SJSA1 (cell line): ENCODE measurements around the gene KIF26B. TPM values are rescaled to one million over a fixed set of nuclear protein-coding genes. Genes with fewer than 3 reads are reported as not detected.

ENCODE experiments used
- DNase-seq, 2 experiments: peaks; one replicate each; pipeline ENCODE4 v3.0.0-alpha.2; 2015 to 2020; ENCODE audit warnings: low spot score in 2 of 2, low read depth in 1 of 2
- H3K27ac ChIP-seq: fragments of 250-450 bp; sonication (Bioruptor Pico); 2 replicates; pipeline ENCODE4 v1.5.1; 2020; ENCODE audit warnings: mild to moderate bottlenecking, moderate library complexity
- H3K27me3 ChIP-seq: fragments of 250-450 bp; sonication (Bioruptor Pico); replicated peaks from 2 replicates; pipeline ENCODE4 v1.5.1; 2020; ENCODE audit warnings: mild to moderate bottlenecking, moderate library complexity
- H3K36me3 ChIP-seq: fragments of 250-450 bp; sonication (Bioruptor Pico); 2 replicates; pipeline ENCODE4 v1.5.1; 2020; ENCODE audit warnings: mild to moderate bottlenecking
- H3K4me1 ChIP-seq: fragments of 250-450 bp; sonication (Bioruptor Pico); replicated peaks from 2 replicates; pipeline ENCODE4 v1.6.1; 2021; ENCODE audit warnings: mild to moderate bottlenecking
- H3K4me3 ChIP-seq: fragments of 250-450 bp; sonication (Bioruptor Pico); 2 replicates; pipeline ENCODE4 v1.5.1; 2020; ENCODE audit warnings: mild to moderate bottlenecking
- H3K9me3 ChIP-seq: fragments of 250-450 bp; sonication (Bioruptor Pico); replicated peaks from 2 replicates; pipeline ENCODE4 v1.5.1; 2020; ENCODE audit warnings: mild to moderate bottlenecking
- total RNA-seq: library from RNA; depleted of rRNA; stranded (reverse); fragments of >200 nt; shearing (Covaris generic); gene quantifications from 2 replicates; pipeline ENCODE4 v1.2.3, GENCODE V29; 2014

Gene KIF26B
- total RNA-seq, 1 experiment from 2014 or later, result 5.9 TPM

DNA sequence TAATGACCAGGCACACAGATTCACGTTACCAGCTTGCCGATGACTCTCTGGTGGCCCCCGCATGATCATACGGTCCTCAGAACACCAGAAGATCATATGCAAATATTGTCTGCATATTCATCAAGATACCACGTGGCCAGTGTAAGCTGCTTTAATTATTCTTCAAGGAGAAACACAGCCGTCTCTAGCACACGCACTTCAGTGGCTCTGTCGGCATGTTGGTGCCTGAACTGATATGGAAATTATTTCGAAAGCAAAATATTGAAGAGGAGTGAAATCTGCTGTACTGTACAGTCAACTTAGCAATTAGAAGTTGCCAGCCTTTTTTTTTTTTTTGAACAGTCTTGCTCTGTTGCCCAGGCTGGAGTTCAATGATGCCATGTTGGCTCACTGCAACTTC, 5.9 kb upstream of the KIF26B start:
- Histone ChIP-seq H3K4me3 (no peak overlapping the region), H3K4me1 (peaks cover 7% of the 10 kb centered on the region), H3K9me3 (no peaks in the 10 kb centered on the region), H3K27ac (no peak overlapping the region), H3K27me3 (peaks cover 4% of the 10 kb centered on the region), H3K36me3 (no peaks in the 10 kb centered on the region)
- no peak for DNase-seq

DNA sequence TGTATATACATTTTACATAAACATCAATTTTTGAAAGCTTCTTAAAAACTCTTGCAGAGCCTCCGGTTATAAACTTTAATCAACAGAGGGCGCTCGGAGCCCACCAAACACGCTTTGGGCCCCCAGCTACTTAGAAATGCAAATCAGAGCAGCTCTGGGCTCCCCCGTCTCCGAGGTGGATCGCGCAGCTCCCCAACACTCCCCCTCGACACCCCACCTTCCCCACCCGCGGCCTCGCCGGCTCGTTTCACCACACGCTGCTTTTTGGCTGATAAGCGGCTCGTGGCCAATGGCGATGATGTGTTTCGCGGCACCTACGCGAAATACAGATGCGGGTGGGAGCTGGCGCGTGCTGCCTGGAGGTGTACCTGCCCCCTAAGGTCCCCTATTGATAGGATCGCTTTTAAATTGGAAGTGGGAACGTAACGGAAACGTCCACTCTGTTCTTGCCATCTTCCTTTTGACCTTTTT, 1.7 kb upstream of the KIF26B start:
- Histone ChIP-seq H3K27me3 (peaks cover 10% of the 10 kb centered on the region), H3K36me3 (peaks cover 10% of the 10 kb centered on the region), H3K4me1 (peaks cover 44% of the 10 kb centered on the region), H3K4me3 (peak overlapping the region; percentile 62), H3K27ac (no peak overlapping the region), H3K9me3 (no peaks in the 10 kb centered on the region)
- DNase-seq, result peak; percentile 68 to 69

GRCh38 chr1:245153552-245154428, 995 bp upstream of the KIF26B start:
- H3K4me1 ChIP-seq, result peaks cover 44% of the 10 kb centered on the region
- no peak overlapping the region; the same call in 1 of the 2 replicates for H3K27ac ChIP-seq
- H3K9me3 ChIP-seq, result no peaks in the 10 kb centered on the region
- peaks cover 10% of the 10 kb centered on the region for H3K27me3 ChIP-seq
- H3K4me3 ChIP-seq, result peak overlapping the region; percentile 62
- DNase-seq, result no peak
- peaks cover 14% of the 10 kb centered on the region for H3K36me3 ChIP-seq

GRCh38 chr1:245155272-245156040, 671 bp downstream of the KIF26B start:
- no peak for DNase-seq
- Histone ChIP-seq H3K4me1 (peaks cover 44% of the 10 kb centered on the region), H3K27ac (no peak overlapping the region)

GRCh38 chr1:245156041-245156735, 1.4 kb downstream of the KIF26B start:
- Histone ChIP-seq H3K27ac (no peak overlapping the region), H3K27me3 (peaks cover 10% of the 10 kb centered on the region), H3K4me1 (peaks cover 44% of the 10 kb centered on the region), H3K4me3 (peak overlapping the region; percentile 62), H3K9me3 (no peaks in the 10 kb centered on the region), H3K36me3 (peaks cover 14% of the 10 kb centered on the region)
- peak; percentile 87 to 91 for DNase-seq

More at GRCh38 chr1:245155272-245156040, 671 bp downstream of the KIF26B start:
- Histone ChIP-seq H3K36me3 (peaks cover 14% of the 10 kb centered on the region), H3K27me3 (peaks cover 10% of the 10 kb centered on the region), H3K9me3 (no peaks in the 10 kb centered on the region), H3K4me3 (peak overlapping the region; percentile 62)

DNA sequence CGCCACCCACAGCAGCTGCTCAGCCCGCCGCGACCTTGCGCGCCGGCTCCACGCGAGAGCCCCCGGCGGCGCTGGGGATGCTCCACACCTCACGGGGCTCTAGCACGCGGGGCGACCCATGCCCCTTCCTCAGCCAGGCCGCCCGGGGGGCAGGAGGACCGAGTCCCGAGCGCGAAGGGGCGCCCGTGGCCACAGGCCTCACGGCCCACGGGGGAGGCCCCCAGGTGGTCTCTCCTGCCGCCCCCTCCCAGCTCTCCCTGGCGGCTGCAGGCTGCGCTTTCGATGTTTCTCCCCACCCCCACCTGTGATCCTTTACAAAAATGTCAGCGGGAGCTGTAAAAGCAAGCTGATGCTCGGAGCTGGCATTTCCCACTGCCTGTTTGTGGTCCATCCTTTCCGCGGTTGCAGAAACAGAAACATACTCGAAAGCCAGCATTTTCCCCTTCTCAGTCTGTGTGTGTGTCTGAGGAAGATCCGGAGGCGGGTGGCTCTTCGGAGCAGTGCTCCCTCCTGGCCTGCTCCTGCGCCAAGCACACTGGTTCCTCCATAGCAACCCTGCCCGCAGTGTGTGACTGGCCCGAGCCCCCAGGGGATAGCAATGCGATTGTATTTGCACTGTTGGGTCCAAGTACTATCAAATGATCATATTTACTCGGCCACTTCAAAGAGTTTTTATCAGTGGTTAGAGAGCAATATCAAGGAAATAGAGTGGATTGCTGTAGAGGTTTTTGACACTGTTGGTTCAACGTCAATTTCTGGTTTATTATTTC, 2.1 kb downstream of the KIF26B start:
- peaks cover 44% of the 10 kb centered on the region for H3K4me1 ChIP-seq
- peak overlapping the region; percentile 62 for H3K4me3 ChIP-seq
- peaks cover 14% of the 10 kb centered on the region for H3K36me3 ChIP-seq
- DNase-seq, result peak in 1 of 2 experiments; percentile 47
- H3K27ac ChIP-seq, result no peak overlapping the region
- peaks cover 10% of the 10 kb centered on the region for H3K27me3 ChIP-seq
- H3K9me3 ChIP-seq, result no peaks in the 10 kb centered on the region

GRCh38 chr1:245158913-245159312, 4.1 kb downstream of the KIF26B start:
- Histone ChIP-seq H3K36me3 (peaks cover 14% of the 10 kb centered on the region), H3K4me3 (no peak overlapping the region), H3K9me3 (no peaks in the 10 kb centered on the region), H3K4me1 (peaks cover 36% of the 10 kb centered on the region), H3K27me3 (peaks cover 6% of the 10 kb centered on the region; the same call in 1 of the 2 replicates), H3K27ac (no peak overlapping the region)
- DNase-seq, result no peak

DNA sequence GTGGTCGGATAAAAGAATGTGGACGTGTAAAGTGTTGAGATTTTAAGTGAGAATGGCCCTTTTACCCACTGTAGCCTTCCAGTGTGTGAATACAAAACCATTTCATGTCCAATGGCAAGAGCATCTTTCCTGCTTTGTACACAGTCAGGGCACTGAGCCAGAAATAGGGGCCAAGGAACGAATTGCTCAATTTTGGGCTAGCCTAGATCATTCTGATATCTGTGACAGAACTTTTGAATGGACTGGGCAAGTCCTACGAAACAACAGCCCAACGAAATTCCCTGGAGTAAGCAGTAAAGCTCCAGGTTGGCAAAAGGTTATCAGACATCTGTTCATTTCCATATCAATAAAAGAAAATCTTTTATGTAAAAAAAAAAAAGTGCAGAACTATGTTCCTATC, 5.5 kb downstream of the KIF26B start:
- Histone ChIP-seq H3K27ac (no peak overlapping the region), H3K4me3 (no peak overlapping the region), H3K9me3 (no peaks in the 10 kb centered on the region), H3K4me1 (peaks cover 22% of the 10 kb centered on the region), H3K27me3 (peaks cover 6% of the 10 kb centered on the region; the same call in 1 of the 2 replicates), H3K36me3 (peaks cover 14% of the 10 kb centered on the region)
- no peak for DNase-seq

DNA sequence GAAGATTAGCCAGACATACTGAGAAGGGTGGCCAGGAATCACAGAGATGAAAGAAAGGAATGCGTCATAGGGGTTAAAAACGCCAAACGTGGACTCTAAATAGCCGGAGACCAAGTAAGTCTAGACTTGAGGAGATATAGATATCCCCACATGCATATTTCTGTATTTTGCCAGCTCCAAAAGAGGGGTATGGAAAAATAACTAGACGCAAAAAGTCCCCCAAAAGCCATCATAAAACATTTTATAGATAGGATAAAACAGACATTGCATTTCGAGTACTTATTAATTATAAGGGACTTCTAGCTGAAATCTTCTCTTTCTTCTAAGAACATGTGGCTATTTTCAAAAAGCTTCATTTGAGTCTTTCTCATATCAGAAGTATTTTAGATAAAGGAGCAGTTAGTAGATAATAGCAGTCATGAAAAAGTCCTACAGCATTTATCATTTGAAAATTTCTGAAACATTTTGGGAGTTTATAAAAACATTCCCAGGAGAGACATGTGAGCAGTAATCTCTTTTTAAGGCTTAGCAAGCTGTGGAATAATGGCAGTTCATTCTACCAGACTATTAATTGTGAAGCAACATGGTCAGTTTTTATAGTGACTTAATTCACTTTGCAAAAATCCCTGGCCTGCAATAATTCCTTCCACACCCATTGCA, 6.1 kb downstream of the KIF26B start:
- Histone ChIP-seq H3K27me3 (peaks cover 5% of the 10 kb centered on the region; the same call in 1 of the 2 replicates), H3K4me1 (peaks cover 20% of the 10 kb centered on the region), H3K36me3 (peaks cover 14% of the 10 kb centered on the region), H3K9me3 (no peaks in the 10 kb centered on the region), H3K27ac (no peak overlapping the region), H3K4me3 (no peak overlapping the region)
- DNase-seq, result no peak

DNA sequence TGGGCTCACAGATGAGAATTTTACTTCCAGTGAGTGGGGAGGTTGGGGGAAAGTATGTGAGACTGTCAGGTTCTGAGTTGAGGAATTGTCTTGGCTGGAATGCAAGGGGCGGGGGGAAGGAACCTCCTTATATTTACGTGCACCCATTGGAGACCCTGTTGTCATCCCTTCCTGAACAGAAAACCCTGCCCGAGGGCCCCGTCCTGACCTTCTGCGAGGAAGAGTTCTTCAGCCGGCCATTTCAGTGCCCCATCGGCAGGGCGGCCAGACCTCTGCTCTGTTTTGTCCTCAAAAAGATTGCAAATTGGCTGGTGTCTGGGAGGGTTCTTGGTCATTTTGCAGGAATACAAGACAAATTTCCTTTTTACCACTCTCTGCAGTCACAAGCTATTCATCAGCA, 7.1 kb downstream of the KIF26B start:
- no peak for DNase-seq
- Histone ChIP-seq H3K36me3 (peaks cover 14% of the 10 kb centered on the region), H3K9me3 (no peaks in the 10 kb centered on the region), H3K4me3 (no peak overlapping the region), H3K27ac (no peak overlapping the region), H3K27me3 (peaks cover 3% of the 10 kb centered on the region; the same call in 1 of the 2 replicates), H3K4me1 (peaks cover 19% of the 10 kb centered on the region)

DNA sequence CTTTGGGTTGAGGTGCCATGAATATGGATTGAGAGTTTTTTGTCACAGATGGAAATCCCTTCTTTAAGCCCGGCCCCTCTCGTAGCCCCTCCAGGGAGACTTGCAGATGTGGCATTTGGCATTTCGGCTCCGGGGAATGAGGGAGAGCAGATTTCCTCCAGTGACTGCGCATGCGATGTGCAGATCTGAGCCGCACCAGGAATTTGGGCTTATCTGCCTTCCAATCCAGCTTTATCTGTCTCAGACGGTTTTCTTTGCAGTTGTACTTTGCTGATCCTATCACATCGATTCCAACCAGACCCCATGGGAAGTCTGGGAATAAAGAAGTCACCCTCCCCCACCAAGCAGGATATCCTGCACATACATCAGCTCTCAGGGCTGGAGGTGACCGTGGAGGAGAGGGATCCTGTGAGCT, 11.7 kb downstream of the KIF26B start:
- H3K27me3 ChIP-seq, result no peaks in the 10 kb centered on the region
- peak overlapping the region; percentile 32 for H3K4me3 ChIP-seq
- H3K9me3 ChIP-seq, result no peaks in the 10 kb centered on the region
- H3K4me1 ChIP-seq, result peaks cover 9% of the 10 kb centered on the region
- H3K36me3 ChIP-seq, result no peaks in the 10 kb centered on the region; the same call in 1 of the 2 replicates
- peak overlapping the region; percentile 40 for H3K27ac ChIP-seq
- peak in 1 of 2 experiments; percentile 52 for DNase-seq

- Histone ChIP-seq H3K27me3 (no peaks in the 10 kb centered on the region), H3K4me3 (no peak overlapping the region), H3K36me3 (no peaks in the 10 kb centered on the region; the same call in 1 of the 2 replicates), H3K4me1 (peaks cover 9% of the 10 kb centered on the region), H3K27ac (no peak overlapping the region), H3K9me3 (no peaks in the 10 kb centered on the region)
- no peak for DNase-seq
Observed at GRCh38 chr1:245168086-245168485, 13.3 kb downstream of the KIF26B start.
